Activated naive CD4-positive, alpha-beta T cell treated with anti-CD3 and anti-CD28 coated beads, Interleukin-2, amount 50 U/mL, for 24 hours (primary cell): Measurements from ENCODE around the gene SORT1.
"Not testable (repeated sequence)": the region's sequence is repeated elsewhere in the genome, so short reads cannot be mapped to it uniquely, and the experiment has no call there.

Source experiments
- H3K27ac Mint-ChIP-seq: one replicate; pipeline ENCODE4 v1.8.0; 2021; ENCODE audit warnings: mild to moderate bottlenecking, mixed read lengths
- H3K27me3 Mint-ChIP-seq: one replicate; pipeline ENCODE4 v1.8.0; 2021; ENCODE audit warnings: mixed read lengths
- H3K36me3 Mint-ChIP-seq: one replicate; pipeline ENCODE4 v1.8.0; 2021; ENCODE audit warnings: mixed read lengths
- H3K4me1 Mint-ChIP-seq: one replicate; pipeline ENCODE4 v1.8.0; 2021; ENCODE audit warnings: mixed read lengths
- H3K4me3 Mint-ChIP-seq: one replicate; pipeline ENCODE4 v1.8.0; 2021; ENCODE audit warnings: mild to moderate bottlenecking, mixed read lengths
- H3K9me3 Mint-ChIP-seq: one replicate; pipeline ENCODE4 v1.8.0; 2021; ENCODE audit warnings: mixed read lengths

The SORT1 gene

DNA sequence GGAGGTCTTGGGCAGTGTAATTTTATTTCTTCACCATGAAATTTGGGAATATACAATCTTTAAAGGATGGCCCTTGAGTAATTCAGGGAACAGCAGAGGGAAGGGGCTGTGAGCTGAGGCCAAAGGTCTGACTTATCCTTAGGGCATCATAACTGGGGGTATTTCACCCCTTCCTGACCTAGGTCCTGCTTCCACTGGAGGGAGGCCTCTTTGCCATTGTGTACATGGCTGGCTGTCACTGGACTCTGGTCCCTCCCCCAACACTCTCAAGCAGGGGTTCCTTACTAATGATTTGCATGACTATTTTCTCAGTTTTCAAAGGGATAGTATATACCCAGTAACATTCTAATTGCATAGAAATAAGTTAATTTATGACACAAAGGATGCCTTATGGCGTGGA, 107.6 kb downstream of the SORT1 start:
- no peaks in the 10 kb centered on the region for H3K9me3 Mint-ChIP-seq
- no peak overlapping the region for H3K27ac Mint-ChIP-seq
- H3K27me3 Mint-ChIP-seq, result no peaks in the 10 kb centered on the region
- no peaks in the 10 kb centered on the region for H3K4me1 Mint-ChIP-seq
- H3K4me3 Mint-ChIP-seq, result no peak overlapping the region
- no peaks in the 10 kb centered on the region for H3K36me3 Mint-ChIP-seq

DNA sequence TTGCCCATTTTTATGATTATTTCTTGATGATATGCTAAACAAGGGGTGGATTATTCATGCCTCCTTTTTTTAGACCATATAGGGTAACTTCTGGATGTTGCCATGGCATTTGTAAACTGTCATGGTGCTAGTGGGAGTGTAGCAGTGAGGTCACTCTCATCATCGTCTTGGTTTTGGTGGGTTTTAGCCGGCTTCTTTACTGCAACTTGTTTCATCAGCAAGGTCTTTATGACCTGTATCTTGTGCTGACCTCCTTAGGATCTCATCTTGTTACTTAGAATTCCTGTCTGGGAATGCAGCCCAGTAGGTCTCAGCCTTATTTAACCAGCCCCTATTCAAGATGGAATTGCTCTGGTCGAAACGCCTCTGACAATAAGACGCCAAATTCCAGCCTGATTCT, 111.0 kb downstream of the SORT1 start:
- H3K27me3 Mint-ChIP-seq, H3K27ac Mint-ChIP-seq, H3K4me3 Mint-ChIP-seq, H3K9me3 Mint-ChIP-seq, H3K36me3 Mint-ChIP-seq: not testable (repeated sequence)
- H3K4me1 Mint-ChIP-seq, result peaks cover 20% of the 10 kb centered on the region

DNA sequence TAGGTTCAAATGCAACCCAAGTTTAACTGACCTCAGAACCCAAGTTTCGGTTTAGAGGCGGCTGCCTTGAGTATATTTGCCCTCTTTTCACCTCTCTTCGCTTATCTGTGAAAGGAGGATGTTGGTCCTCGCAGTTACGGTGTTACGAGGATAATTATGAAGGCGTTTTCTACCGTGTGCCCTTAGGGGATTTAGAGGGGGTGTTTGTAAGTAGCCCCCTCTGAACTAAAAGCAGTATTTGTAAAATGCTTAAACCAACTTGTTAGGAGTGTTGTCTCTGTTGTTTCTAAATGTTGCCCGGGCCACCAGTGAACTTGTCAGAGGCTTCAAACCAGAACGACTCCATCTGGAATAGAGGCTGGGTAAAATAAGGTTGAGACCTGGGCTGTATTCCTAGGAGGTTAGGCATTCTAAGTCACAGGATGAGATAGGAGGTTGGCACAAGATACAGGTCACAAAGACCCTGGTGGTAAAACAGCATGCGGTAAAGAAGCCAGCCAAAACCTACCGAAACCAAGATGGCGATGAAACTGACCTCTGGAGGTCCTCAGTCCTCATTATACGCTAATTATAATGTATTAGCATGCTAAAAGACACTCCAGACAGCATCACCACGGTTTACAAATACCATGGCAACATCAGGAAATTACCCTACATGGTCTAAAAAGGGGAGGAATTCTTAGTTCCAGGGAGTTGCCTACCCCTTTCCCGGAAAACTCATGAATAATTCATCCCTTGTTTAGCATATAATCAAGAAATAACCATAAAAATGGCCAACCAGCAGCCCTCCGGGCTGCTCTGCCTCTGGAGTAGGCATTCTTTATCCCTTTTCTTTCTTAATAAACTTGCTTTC, 113.7 kb downstream of the SORT1 start:
- Mint-ChIP-seq H3K27me3 (no peaks in the 10 kb centered on the region), H3K9me3 (no peaks in the 10 kb centered on the region), H3K27ac (no peak overlapping the region), H3K4me1 (peaks cover 20% of the 10 kb centered on the region), H3K4me3 (peak overlapping the region; percentile 96), H3K36me3 (no peaks in the 10 kb centered on the region)

DNA sequence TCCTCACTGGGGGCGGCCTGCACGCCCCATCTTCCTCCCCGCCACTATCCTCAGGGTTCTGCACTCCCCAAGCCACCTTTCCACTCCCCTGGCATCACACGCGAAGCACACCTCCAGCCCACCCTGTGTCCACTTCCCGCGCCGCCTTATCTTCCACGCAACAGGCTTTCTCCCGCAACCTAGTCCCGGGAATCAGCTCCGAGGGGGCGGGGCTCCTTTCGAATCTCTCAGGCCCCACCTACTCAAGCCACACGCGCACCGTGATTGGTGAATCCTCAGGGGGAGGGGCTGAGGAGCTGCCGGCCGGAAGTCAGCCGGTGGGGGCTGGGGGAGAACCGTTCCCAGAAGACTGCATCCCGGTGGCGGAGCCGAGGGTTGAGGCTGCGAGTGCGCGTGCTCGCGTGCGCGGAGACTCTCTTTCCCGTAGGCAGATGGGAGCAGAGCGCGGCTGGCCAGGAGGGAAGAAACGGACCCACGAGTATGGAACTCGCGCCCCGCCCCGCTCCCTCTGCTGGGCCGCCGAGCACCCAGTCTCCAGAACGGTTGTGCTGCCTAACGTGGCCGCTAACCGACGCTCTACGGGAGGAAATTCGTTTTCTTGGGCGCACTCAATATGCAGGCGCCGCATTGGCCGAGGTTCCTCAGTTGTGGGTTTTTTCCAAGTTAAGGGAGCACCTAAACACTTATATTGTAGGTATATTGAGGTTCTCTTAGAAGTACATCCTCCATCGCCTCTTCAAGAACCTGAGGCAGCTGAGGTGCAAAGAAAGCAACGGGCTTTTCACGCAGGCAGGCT, 114.6 kb downstream of the SORT1 start, which contains the start of gene PSRC1:
Gene PSRC1, minus strand, starts transcription at position 194 of the 796 bp plus-strand sequence.
- H3K36me3 Mint-ChIP-seq, result no peaks in the 10 kb centered on the region
- no peaks in the 10 kb centered on the region for H3K9me3 Mint-ChIP-seq
- no peaks in the 10 kb centered on the region for H3K27me3 Mint-ChIP-seq
- H3K4me1 Mint-ChIP-seq, result peaks cover 20% of the 10 kb centered on the region
- peak within 1 kb of the TSS; percentile 9 for H3K27ac Mint-ChIP-seq
- H3K4me3 Mint-ChIP-seq, result peak within 1 kb of the TSS; percentile 96

DNA sequence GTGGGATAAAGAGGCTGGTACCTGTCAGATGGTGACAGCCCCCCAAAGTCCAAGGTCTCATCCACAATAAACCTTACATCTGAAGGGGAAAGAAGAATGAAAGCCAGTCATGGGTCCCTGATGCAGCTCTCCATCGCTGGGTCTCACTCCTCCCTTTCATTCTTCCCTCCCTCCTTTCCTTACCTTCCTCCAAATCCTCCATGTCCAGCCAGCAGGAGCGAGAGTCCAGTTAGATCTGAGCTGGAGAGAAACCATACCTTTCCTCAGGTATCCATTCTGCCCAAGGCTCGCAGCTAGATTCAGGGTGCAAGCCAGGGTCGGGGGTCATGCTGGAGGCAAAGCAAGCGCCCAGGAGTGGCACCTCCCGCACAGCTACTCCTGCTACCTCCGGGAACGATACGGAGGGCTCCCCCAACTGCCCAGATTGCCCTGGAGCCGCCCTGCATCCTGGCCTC, 115.2 kb downstream of the SORT1 start:
- H3K4me1 Mint-ChIP-seq, result peaks cover 20% of the 10 kb centered on the region
- no peaks in the 10 kb centered on the region for H3K27me3 Mint-ChIP-seq
- H3K27ac Mint-ChIP-seq, result no peak overlapping the region
- no peaks in the 10 kb centered on the region for H3K9me3 Mint-ChIP-seq
- no peaks in the 10 kb centered on the region for H3K36me3 Mint-ChIP-seq
- H3K4me3 Mint-ChIP-seq, result peak overlapping the region; percentile 96

DNA sequence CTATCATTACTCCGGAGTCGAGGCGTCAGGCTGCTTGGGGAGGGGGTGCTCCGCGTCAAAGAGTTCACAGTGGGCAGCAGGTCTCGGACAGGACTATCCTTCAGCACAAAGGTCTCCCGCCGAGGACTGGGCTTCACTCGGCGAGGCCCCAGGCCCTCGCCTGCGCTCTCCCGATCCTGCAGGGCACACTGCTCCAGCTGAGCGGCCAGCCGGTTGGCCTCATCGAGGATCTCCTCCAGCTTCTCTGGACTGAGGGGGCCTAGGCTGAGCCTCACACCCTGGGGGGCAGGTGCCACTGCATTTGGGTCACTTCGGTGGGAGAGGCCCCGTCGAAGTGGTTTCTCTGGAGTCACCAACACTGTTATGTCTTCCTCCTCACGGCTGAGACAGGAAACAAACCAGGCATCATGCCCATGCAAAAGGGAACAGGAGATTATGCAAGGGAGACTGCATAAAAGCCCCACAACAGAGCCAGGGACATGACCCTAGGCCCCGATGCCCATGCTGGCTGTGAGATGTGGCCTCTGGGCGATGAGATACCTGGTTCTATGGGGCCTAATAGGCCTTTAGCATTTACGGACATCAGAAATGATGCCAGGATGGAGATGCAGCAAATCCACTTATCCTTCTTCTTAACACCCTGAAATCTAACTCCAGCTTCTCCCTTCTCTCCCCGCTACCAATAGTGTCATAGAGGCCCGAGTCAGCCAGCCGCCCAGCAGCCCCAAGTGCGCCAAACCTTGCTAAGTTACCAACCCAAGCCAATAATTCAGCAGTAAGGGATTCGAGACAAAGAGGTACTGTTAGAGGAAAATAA, 115.8 kb downstream of the SORT1 start:
- peaks cover 20% of the 10 kb centered on the region for H3K4me1 Mint-ChIP-seq
- H3K9me3 Mint-ChIP-seq, result no peaks in the 10 kb centered on the region
- no peaks in the 10 kb centered on the region for H3K27me3 Mint-ChIP-seq
- H3K27ac Mint-ChIP-seq, result no peak overlapping the region
- no peaks in the 10 kb centered on the region for H3K36me3 Mint-ChIP-seq
- H3K4me3 Mint-ChIP-seq, result peak overlapping the region; percentile 96

DNA sequence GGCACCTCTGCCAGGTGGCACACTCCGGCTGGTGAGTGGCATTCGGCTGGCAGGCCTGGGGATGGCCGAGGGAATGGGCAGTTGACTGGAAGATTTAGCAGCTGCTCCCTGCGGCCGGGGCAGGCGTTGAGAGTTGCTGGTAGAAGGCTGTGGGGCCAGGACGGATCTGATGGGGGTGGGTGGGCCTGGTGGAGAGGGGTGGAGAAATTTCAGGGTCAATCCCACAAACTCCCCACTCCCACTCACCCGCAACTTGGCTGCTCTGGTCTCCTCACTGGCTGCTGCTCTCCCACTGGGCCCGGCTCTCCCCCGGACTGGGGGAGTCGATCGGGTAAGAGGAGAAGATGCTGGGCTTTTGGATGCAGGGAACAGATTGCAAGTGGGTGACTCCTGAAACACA, 116.9 kb downstream of the SORT1 start:
- no peak overlapping the region for H3K27ac Mint-ChIP-seq
- peaks cover 20% of the 10 kb centered on the region for H3K4me1 Mint-ChIP-seq
- no peak overlapping the region for H3K4me3 Mint-ChIP-seq
- H3K36me3 Mint-ChIP-seq, result no peaks in the 10 kb centered on the region
- H3K9me3 Mint-ChIP-seq, result no peaks in the 10 kb centered on the region
- no peaks in the 10 kb centered on the region for H3K27me3 Mint-ChIP-seq

DNA sequence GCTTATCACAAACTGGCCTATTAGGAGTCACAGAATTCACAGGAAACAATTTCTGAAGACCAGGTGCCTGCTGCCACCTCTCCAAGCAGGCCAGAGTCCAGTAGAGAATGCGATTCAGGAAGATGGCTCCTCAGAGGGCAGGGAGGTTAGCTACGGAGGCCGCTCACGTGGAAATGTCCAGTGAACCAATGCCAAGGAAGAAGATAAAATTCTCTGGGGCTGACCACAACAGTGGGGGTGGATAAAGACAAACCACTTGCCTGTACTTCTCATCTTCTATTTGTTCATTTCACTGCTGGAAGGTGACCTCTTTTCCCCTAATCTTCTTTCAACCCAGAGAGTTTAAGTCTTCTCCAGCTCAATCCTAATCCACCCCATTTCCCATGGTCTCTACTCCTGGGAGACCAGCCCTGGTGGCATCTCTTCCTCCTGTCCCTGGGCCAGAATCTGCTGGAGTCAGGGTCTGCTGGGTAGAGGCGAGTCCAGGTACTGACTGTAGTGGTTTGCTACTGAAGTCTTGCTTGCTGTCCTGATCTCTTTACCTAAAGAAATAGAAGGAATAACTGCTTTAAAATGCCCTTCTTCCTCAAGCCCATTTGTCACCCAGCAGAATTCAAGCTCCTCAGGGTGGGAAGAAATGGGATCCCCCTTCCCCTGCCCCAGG, 118.0 kb downstream of the SORT1 start:
- Mint-ChIP-seq H3K36me3 (no peaks in the 10 kb centered on the region), H3K27ac (no peak overlapping the region), H3K4me1 (peaks cover 20% of the 10 kb centered on the region), H3K27me3 (no peaks in the 10 kb centered on the region), H3K9me3 (no peaks in the 10 kb centered on the region), H3K4me3 (no peak overlapping the region)

DNA sequence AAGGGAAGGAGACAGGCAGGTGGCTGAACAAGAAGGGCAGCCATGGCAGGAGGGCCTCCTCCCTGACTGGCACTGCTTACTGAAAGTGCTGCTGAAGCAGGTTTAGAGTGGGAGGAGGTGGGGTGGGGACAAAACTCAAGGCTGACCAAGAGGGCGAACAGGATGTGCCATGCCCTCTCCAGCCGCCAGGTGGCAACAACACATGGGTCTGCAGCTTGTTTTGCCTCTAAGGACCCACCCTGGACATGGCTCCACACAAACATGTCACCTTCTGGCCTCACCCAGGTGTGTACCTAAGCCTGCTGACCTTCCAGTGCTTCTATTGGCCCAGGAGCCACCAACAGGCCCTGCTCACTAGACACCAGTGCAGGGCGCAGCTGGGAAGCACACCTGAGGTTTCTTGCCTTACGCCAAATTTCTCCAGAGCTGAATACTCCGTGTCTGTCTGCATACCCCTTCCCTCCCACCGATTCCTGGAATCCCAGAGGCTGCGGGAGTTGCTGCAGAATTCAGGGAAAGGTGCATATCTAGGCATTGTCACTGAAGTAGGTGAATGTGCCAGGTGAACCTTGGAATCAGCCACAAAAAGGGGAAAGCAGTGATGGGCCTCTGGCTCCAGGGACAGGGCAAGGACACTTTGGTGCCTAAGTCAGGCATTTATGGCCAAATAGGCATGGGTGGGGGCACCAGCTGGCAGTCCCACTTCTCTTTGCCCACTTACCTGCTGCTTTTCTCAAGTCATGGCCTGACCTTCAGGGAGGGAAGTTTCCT, 120.1 kb downstream of the SORT1 start:
- Mint-ChIP-seq H3K4me1 (peaks cover 12% of the 10 kb centered on the region), H3K36me3 (no peaks in the 10 kb centered on the region), H3K9me3 (no peaks in the 10 kb centered on the region), H3K4me3 (no peak overlapping the region), H3K27ac (no peak overlapping the region), H3K27me3 (no peaks in the 10 kb centered on the region)

DNA sequence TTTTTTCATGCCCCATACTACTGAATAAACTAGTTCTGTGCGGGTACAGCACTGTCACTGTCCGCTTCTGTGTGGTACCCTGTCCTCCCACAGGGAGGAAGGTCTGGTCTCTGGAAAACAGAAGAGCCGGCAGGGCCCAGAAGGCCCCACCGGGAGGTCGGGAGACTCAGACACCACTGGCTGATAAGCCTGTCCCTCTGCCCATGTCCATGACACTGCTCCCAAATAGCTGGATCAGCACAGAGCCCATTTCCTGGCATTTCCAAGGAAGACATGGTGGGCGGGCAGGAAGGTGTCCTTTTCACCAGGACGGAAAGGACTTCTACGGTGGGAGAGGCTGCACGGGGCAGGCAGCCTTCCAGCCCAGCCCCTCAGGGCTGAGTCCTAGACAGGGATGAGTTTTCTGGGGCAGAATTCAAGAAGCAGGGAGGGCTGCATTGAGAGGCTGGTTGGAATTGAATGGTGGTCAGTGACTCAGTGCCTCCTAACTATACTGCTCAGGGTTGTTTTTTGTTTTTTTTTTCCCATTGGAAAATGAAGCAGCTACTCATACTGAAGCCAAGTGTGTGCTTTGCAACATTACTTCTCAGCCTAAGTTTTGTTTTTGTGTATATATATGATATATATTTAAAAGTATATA, 121.9 kb downstream of the SORT1 start:
- Mint-ChIP-seq H3K27me3 (no peaks in the 10 kb centered on the region), H3K36me3 (no peaks in the 10 kb centered on the region), H3K4me1 (peaks cover 5% of the 10 kb centered on the region), H3K4me3 (no peak overlapping the region), H3K9me3 (no peaks in the 10 kb centered on the region), H3K27ac (no peak overlapping the region)

DNA sequence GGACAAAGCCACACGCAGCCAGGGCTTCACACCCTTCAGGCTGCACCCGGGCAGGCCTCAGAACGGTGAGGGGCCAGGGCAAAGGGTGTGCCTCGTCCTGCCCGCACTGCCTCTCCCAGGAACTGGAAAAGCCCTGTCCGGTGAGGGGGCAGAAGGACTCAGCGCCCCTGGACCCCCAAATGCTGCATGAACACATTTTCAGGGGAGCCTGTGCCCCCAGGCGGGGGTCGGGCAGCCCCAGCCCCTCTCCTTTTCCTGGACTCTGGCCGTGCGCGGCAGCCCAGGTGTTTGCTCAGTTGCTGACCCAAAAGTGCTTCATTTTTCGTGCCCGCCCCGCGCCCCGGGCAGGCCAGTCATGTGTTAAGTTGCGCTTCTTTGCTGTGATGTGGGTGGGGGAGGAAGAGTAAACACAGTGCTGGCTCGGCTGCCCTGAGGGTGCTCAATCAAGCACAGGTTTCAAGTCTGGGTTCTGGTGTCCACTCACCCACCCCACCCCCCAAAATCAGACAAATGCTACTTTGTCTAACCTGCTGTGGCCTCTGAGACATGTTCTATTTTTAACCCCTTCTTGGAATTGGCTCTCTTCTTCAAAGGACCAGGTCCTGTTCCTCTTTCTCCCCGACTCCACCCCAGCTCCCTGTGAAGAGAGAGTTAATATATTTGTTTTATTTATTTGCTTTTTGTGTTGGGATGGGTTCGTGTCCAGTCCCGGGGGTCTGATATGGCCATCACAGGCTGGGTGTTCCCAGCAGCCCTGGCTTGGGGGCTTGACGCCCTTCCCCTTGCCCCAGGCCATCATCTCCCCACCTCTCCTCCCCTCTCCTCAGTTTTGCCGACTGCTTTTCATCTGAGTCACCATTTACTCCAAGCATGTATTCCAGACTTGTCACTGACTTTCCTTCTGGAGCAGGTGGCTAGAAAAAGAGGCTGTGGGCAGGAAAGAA, 122.9 kb downstream of the SORT1 start:
- Mint-ChIP-seq H3K4me3 (no peak overlapping the region), H3K27ac (no peak overlapping the region), H3K4me1 (peaks cover 5% of the 10 kb centered on the region), H3K9me3 (no peaks in the 10 kb centered on the region), H3K36me3 (peaks cover 2% of the 10 kb centered on the region), H3K27me3 (no peaks in the 10 kb centered on the region)

DNA sequence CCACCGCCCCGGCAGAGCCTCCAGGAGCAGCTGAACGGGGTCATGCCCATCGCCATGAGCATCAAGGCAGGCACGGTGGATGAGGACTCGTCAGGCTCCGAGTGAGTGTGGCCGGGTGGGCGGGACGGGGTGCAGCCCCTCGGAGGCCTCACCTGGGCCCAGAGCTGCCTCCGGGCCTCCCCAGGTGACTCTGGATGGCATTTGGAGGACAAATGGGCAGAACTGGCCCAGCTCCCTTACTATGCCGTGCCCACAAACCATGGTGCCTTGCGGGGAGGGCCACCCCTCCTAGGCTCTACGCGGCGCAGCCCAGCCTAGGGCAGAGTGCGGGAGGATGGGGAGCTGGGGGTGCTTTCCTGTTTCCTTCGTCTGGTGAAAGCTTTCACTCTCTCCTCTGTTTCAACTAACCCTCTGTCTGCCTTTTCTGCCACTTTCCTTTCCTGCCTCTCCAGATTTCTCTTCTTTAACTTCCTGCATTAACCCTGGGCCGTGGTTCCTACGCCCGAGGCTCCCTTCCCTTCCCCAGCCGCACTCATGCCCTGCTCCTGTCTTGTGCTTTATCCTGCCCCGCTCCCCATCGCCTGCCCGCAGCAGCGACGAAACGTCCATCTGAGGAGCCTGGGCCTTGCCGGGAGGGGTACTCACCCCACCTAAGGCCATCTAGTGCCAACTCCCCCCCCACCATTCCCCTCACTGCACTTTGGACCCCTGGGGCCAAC, 124.0 kb downstream of the SORT1 start:
- H3K36me3 Mint-ChIP-seq, result peaks cover 2% of the 10 kb centered on the region
- H3K9me3 Mint-ChIP-seq, result no peaks in the 10 kb centered on the region
- H3K4me1 Mint-ChIP-seq, result peaks cover 5% of the 10 kb centered on the region
- H3K27me3 Mint-ChIP-seq, result no peaks in the 10 kb centered on the region
- no peak overlapping the region for H3K27ac Mint-ChIP-seq
- no peak overlapping the region for H3K4me3 Mint-ChIP-seq
